ENCODE measurements around the gene GDPD4.

GDPD4 gene

DNA sequence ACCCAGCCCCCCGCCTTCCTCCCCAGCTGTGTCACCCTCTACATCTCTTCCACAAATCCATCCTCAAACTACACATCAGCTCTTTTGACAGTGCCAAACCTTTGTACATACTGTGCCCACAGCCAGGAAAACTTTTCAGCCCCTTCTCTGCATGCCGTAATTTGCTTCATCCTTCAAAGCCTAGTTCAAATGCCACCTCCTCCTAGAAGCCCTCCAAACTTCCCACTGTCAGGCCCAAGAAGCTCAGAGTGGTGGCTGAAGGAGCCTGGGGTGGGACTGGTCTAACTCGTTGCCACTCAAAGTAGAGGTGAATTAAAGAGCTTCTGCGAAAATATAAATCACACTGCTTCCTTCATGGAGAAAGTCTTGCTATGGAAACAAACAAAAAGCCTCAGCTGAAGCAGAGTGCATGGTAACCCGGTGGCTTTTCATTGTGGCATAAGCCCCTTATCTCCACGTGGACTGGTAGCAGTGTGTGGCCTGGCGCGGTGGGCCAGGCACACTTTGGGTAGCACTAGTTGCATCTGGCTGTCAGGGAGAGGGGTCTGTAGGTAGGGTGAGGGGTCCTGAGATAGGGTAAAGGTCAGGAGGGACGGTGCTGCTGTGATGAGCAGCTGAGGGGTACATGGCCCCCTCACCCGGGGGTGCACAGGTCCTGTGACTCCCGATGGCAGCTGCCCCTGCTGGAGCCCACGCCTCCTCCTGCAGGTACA is 96.6 kb downstream of the GDPD4 start:
- DNase-seq (ENCODE audit: low read depth): no peak

DNA sequence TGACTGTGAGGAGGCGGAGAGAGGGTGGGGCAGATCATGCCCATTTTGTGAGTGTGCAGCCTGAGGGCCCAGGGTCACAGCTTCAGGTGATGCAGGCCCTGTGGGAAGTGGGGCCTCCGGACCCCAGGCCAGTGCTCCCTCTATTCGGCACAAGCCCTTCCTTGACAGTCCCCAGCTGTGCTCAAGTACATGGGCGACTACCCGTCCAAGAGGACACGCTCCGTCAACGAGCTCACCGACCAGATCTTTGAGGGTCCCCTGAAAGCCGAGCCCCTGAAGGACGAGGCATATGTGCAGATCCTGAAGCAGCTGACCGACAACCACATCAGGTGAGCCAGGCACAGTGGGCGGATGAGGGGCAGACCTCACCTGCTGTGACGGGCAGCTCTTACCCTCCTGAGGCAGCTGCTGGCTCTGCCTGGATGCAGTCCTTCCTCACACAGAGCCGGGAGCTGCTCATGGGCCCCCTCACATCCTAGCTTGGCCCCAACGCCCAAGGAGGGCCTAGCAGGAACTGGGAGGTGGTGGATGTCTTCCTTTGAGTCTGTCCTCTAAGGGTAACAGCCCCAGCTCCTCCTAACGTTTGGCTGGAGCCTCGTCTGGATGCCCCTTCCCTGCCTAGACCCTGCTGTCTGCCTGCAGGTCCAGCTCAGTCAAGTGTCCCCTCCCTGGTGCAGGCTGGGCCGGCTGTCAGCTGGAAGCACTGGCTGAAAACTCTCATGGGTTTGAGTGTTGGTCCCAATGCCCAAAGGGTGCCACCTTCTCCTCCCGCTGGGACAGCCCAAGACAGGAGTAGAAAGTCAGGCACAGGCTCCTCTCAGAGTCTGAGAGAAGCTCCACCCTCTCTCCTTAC is 97.4 kb downstream of the GDPD4 start:
- no peak for DNase-seq (ENCODE audit: low read depth)

- DNase-seq (ENCODE audit: low read depth): no peak
Observed at GRCh38 chr11:77202941-77203900, 98.3 kb downstream of the GDPD4 start.

DNA sequence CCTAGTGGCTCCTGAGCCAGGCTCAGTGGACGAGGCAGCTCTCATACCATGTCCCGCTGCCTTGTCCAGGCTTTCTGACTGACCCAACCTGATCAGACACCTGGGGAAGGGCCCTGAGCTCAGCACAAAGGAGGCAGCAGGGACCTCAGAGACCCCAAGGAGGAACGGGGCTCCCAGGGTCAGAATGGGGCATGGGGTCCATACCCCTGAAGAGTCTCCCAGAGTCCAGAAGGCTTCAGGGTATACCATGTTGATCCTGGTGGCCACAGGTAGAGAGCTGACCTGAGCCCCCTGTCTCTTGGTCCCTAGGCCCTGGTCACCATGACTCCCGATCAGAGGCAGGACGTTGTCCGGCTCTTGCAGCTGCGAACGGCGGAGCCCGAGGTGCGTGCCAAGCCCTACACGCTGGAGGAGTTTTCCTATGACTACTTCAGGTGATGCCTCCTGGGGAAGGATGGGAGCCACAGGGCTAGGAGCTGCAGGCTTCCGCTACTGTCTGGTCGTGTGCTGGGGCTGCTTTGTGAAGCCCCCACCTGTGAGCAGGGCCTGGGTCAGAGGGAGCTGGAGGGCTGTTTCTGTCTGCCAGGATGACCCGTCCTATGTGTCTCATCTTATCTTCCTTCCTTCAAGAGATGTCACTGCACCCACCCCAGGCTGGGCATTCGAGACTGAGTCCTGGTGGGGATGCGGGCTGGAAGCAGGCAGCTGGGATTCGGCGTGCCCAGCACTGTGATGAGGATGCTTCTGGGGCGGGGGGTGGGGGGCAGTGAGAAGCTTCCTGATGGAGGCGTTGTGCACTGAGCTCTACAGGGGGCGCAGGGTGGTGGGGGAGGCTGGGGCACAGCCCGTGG is 99.3 kb downstream of the GDPD4 start:
- DNase-seq (ENCODE audit: low read depth): no peak

DNA sequence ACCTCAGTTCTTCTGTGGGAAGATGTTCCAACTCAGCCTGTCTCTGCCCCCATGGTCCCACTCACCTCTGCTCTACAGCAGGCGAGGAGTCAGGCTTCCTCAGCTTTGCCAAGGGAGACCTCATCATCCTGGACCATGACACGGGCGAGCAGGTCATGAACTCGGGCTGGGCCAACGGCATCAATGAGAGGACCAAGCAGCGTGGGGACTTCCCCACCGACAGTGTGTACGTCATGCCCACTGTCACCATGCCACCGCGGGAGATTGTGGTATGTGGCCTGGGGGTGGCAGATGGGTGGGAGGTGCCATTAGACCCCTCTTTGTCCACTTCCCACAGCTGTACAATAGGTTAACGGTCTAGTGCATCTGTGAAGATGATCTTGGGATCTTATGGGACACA is 100.1 kb downstream of the GDPD4 start:
- no peak for DNase-seq (ENCODE audit: low read depth)

- no peak for DNase-seq (ENCODE audit: low read depth)
Observed at GRCh38 chr11:77200351-77201268, 100.9 kb downstream of the GDPD4 start.

- no peak for DNase-seq (ENCODE audit: low read depth)
Observed at GRCh38 chr11:77199137-77199745, 102.2 kb downstream of the GDPD4 start.

DNA sequence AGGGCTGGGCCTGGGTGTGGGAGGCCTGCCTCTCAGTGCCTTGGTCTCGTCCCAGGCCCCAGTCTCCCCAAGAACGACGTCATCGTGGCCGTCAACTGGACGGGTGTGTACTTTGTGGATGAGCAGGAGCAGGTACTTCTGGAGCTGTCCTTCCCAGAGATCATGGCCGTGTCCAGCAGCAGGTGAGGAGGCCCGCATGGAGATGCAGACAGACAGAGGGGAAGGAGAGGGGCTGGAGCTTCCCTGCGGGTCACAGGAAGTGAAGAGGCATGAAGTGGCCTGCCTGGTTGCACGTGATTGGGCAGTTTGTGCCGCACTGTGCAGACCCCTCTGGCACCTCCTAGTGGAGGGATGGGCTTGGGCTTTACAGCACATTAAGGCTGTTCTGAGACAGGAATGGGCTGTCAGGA is 103.0 kb downstream of the GDPD4 start:
- DNase-seq (ENCODE audit: low read depth): no peak

GRCh38 chr11:77197626-77198320 is 103.7 kb downstream of the GDPD4 start:
- no peak for DNase-seq (ENCODE audit: low read depth)

DNA sequence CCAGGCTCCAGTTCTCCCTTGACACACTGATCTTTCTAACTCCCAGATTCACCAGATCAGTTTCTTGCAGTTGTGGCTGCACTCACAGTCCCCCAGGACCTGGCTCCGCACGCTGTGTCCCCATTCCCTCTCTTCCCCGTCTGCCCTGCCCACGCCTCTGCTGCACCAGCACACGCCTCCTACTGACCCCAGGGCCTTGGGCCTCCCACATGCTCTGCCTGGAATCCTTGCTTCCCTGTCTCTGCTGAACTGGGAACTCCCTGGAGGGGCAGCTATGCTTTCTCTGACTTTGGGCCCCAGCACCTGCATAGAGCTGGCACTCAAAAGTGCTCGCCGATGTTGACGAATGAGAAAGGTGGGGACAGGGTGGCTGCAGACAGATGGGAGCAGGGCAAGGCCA is 104.5 kb downstream of the GDPD4 start:
- DNase-seq (ENCODE audit: low read depth): no peak

DNA sequence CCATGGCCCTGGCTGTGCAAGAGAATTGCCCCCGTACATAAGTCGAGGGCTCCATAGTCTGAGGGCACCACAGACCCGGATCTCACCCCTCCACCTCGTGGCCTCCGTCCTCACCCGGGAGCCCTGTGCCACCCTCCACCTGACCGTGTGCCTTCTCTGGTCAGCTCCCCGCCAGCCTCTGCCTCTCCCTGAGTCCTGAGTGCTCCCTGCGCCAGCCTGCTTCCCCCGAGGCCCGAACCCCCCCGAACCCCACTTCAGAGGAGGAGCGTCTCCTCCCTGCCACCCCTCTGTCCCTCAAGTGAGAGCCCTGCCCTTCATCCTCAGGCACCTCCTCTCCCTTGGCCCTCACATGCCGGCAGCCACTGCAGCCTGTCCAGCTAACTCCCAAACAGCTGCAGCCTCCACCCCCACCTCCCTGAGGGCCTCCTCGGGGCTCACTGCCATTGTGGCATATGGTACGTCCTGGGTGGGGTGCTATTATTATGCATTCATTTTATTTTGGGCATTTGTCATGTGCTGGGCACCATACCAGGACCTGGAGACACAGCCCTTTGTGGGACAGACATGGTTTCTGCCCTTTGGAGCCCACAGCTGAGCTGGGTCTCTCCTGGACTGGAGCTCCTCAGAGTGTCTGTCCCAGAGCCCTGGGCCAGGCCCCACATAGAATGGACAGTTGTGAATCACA is 106.3 kb downstream of the GDPD4 start:
- DNase-seq (ENCODE audit: low read depth): no peak

- no peak for DNase-seq (ENCODE audit: low read depth)
Observed at GRCh38 chr11:77193911-77194830, 107.3 kb downstream of the GDPD4 start.

- no peak for DNase-seq (ENCODE audit: low read depth)
Observed at GRCh38 chr11:77193167-77193566, 108.3 kb downstream of the GDPD4 start.

GRCh38 chr11:77191823-77192495 is 109.5 kb downstream of the GDPD4 start:
- no peak for DNase-seq (ENCODE audit: low read depth)

- DNase-seq (ENCODE audit: low read depth): no peak
Observed at GRCh38 chr11:77191429-77191822, 110.1 kb downstream of the GDPD4 start.

DNA sequence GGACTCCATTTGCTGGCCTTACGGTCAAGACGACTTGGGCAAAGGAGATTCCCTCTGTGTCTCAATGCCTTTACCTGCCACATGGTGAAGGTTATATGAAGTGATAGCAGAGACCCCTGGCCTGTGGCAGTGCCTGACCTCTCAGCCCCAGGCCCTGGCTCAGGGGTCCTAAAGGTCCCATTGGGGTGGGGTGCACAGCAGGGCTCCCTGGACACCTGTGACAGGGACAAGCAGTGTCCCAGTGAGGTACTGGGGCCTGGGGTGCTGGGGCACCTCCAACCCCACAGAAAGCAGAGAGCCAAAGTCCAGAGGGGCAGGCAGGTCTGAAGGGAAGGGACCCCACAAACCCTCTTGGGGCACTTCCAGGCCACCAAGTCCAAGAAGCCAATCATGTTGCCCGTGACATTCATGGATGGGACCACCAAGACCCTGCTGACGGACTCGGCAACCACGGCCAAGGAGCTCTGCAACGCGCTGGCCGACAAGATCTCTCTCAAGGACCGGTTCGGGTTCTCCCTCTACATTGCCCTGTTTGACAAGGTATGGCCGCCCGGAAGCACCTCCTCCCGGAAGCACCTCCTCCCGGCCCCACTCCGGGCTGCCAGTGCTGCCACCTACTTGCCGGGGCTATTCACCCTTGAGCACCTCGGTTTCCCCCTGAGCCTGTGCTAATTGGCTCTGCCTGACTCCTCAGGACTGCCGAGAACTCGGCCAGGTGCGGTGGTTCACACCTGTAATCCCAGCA is 111.0 kb downstream of the GDPD4 start:
- no peak for DNase-seq (ENCODE audit: low read depth)
